Measurements from ENCODE around the gene NUMB.

DNA sequence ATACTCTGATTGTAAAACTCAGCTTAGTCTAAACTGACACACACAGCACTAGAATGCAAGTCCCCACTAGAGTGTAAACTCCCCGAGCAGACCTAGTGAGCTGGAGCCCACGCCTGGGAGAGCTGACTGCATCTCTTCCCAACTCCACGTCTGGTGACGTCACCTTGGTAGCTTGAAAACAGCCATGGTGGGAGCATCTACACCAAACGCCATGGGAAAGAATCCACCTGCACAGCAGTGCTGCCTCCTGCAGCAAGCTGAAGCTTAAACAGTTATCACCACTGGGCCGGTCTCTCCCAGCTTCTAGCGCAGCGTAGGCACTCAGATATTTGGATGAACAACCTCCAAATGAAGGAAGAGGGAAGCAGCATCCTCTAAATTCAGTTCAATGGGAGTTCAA lies 225.4 kb downstream of the NUMB start:
- TF ChIP-seq, protein P1, sequence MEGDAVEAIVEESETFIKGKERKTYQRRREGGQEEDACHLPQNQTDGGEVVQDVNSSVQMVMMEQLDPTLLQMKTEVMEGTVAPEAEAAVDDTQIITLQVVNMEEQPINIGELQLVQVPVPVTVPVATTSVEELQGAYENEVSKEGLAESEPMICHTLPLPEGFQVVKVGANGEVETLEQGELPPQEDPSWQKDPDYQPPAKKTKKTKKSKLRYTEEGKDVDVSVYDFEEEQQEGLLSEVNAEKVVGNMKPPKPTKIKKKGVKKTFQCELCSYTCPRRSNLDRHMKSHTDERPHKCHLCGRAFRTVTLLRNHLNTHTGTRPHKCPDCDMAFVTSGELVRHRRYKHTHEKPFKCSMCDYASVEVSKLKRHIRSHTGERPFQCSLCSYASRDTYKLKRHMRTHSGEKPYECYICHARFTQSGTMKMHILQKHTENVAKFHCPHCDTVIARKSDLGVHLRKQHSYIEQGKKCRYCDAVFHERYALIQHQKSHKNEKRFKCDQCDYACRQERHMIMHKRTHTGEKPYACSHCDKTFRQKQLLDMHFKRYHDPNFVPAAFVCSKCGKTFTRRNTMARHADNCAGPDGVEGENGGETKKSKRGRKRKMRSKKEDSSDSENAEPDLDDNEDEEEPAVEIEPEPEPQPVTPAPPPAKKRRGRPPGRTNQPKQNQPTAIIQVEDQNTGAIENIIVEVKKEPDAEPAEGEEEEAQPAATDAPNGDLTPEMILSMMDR (IDR thresholded peaks at IDR 0.05) = no peak
- TF ChIP-seq POLR2A (IDR thresholded peaks at IDR 0.05) = no peak
